Measurements from ENCODE around the gene FADS3.

DNA sequence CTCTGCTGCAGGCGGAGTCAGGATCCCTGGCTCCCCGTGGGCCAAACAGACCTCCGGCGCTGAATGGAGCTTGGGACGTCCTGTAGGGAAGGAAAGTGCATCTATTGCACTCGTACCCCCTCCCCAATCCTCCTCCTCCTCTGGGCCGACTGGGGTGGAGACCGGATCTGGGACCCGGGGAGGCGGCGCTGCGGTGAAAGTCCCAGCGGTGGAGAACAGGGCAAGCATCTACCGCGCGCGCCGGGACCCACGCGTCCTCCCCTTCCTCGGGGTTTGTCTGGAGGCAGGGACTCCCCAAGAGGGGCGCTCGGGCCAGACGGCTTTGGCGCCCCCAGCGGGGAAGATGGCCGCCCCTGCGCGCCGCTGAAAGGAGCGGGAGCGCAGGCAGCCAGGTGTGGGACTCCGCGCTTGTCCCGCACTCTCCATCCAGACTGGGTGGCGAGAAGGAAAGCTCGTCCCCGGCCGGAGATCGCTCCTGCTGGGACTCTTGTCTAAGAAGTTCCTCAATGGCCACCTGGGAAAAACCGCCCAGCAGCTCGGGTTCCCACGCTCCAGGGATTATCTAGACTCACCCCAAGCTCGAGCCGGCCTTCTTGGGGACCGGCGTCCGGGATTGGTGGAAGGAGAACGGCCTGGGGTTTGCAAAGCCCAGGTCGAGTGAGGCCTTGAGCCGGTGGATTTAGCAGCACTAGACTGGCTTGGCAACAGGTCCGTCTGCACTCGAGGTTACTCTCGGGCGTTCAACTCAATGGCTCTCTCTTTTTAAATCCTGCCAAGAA, 62.5 kb downstream of the FADS3 start:
- TF ChIP-seq CTCF (IDR thresholded peaks at IDR 0.05), result peak in 1 of 2 donors; percentile 15
- no peak for TF ChIP-seq POLR2A (IDR thresholded peaks at IDR 0.05)
